GM12878 (cell line): ENCODE data around the gene ZSCAN23. TPM values are rescaled to one million over a fixed set of nuclear protein-coding genes. Genes with fewer than 3 reads are reported as not detected.

ENCODE experiments used
- BCL11A ChIP-seq: IDR thresholded peaks from 2 replicates; pipeline ENCODE4 v1.6.1; 2011; ENCODE audit warnings: low read depth, low read length
- CBX3 ChIP-seq: fragments of 200-600 bp; sonication (generic); IDR thresholded peaks from 2 replicates; pipeline ENCODE4 v1.6.1; 2016; ENCODE audit warnings: low read depth, borderline replicate concordance
- CHD2 ChIP-seq: IDR thresholded peaks from 2 replicates; pipeline ENCODE4 v1.6.1; 2011; ENCODE audit warnings: low read depth, low read length, improper control_type of control experiment, borderline replicate concordance
- CUX1 ChIP-seq: IDR thresholded peaks from 2 replicates; pipeline ENCODE4 v1.6.1; 2012; ENCODE audit warnings: improper control_type of control experiment, low read depth, low read length; ENCODE audit not compliant: insufficient replicate concordance
- E2F8 ChIP-seq: fragments of 450-650 bp; IDR thresholded peaks from 2 replicates; pipeline ENCODE4 v1.6.1; 2018; ENCODE audit warnings: mild to moderate bottlenecking, low read depth, moderate library complexity; ENCODE audit not compliant: partially characterized antibody
- KDM1A ChIP-seq: fragments of 200-600 bp; sonication (generic); IDR thresholded peaks from 2 replicates; pipeline ENCODE4 v1.6.1; 2016; ENCODE audit warnings: borderline replicate concordance
- MTA2 ChIP-seq: fragments of 450-650 bp; IDR thresholded peaks from 2 replicates; pipeline ENCODE4 v1.6.1; 2016; ENCODE audit warnings: low read depth, mild to moderate bottlenecking, moderate library complexity
- NFIC ChIP-seq: IDR thresholded peaks from 2 replicates; pipeline ENCODE4 v1.6.1; 2012; ENCODE audit warnings: low read depth, mild to moderate bottlenecking, inconsistent platforms, low read length, moderate library complexity
- RELA ChIP-seq: fragments of 450-650 bp; IDR thresholded peaks from 2 replicates; pipeline ENCODE4 v1.8.0; 2014; ENCODE audit warnings: borderline replicate concordance; ENCODE audit not compliant: partially characterized antibody
- TAF1 ChIP-seq: IDR thresholded peaks from 2 replicates; pipeline ENCODE4 v1.6.1; 2011; ENCODE audit warnings: mild to moderate bottlenecking, low read depth, low read length, borderline replicate concordance
- polyA plus RNA-seq, 11 experiments: library from polyadenylated mRNA; depleted of rRNA in 4 of 11; unstranded in 6 of 11; stranded (reverse) in 5 of 11; fragments of >200 nt; fragmentation: Nextera tagmentation in 4 of 11; fragmentation: Illumina TruSeq in 1 of 11; extraction: Ambion mirVana in 4 of 11; extraction: Trizol in 1 of 11; gene quantifications; 1 replicate in 1 of 11; 2 replicates in 10 of 11; pipeline versions ENCODE4 v1.2.1 to v1.2.3, GENCODE V29; 2011 to 2016; ENCODE audit warnings: inconsistent platforms in 2 of 11, missing spikeins in 2 of 11, low read depth in 1 of 11
- total RNA-seq, 4 experiments: library from RNA; depleted of rRNA in 3 of 4; stranded (reverse); fragments of >200 nt in 3 of 4; fragmentation: Illumina TruSeq in 1 of 4; extraction: Trizol in 1 of 4; gene quantifications; 2 replicates each; pipeline versions ENCODE4 v1.2.1 to v1.2.3, GENCODE V29; 2013 to 2021
- TF ChIP-seq, protein P1 (sequence below): fragments of 450-650 bp; IDR thresholded peaks from 2 replicates; pipeline ENCODE4 v1.6.1; 2017; ENCODE audit warnings: low read depth, mild to moderate bottlenecking, moderate library complexity
- TF ChIP-seq, protein P2 (sequence below): IDR thresholded peaks from 2 replicates; pipeline ENCODE4 v1.6.1; 2011; ENCODE audit warnings: mild to moderate bottlenecking, low read depth, low read length, moderate library complexity; ENCODE audit not compliant: insufficient replicate concordance
- TF ChIP-seq, protein P3 (sequence below): fragments of 450-650 bp; IDR thresholded peaks from 2 replicates; pipeline ENCODE4 v1.6.1; 2016; ENCODE audit warnings: mild to moderate bottlenecking, moderate library complexity, borderline replicate concordance

ZSCAN23 gene
- total and polyA plus RNA-seq, 10 of the 15 experiments (the other 5 are each of a cell fraction or from before 2014, with no cell fraction given): 0.04 to 2.3 (median 0.84) TPM

GRCh38 chr6:28443112-28443773, at the start of gene ZSCAN23 (continued):
- TF ChIP-seq, protein P1, sequence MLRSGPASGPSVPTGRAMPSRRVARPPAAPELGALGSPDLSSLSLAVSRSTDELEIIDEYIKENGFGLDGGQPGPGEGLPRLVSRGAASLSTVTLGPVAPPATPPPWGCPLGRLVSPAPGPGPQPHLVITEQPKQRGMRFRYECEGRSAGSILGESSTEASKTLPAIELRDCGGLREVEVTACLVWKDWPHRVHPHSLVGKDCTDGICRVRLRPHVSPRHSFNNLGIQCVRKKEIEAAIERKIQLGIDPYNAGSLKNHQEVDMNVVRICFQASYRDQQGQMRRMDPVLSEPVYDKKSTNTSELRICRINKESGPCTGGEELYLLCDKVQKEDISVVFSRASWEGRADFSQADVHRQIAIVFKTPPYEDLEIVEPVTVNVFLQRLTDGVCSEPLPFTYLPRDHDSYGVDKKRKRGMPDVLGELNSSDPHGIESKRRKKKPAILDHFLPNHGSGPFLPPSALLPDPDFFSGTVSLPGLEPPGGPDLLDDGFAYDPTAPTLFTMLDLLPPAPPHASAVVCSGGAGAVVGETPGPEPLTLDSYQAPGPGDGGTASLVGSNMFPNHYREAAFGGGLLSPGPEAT: no peak
- TF ChIP-seq CBX3: no peak
- TF ChIP-seq, protein P2, sequence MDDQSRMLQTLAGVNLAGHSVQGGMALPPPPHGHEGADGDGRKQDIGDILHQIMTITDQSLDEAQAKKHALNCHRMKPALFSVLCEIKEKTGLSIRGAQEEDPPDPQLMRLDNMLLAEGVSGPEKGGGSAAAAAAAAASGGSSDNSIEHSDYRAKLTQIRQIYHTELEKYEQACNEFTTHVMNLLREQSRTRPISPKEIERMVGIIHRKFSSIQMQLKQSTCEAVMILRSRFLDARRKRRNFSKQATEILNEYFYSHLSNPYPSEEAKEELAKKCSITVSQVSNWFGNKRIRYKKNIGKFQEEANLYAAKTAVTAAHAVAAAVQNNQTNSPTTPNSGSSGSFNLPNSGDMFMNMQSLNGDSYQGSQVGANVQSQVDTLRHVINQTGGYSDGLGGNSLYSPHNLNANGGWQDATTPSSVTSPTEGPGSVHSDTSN: peak; percentile 52
- TF ChIP-seq KDM1A: no peak
- no peak for TF ChIP-seq E2F8
- TF ChIP-seq BCL11A: 0 out of 2 replicates have a peak, but pooled peaks have one; percentile 9
- peak; percentile 66 for TF ChIP-seq TAF1
- TF ChIP-seq, protein P3, sequence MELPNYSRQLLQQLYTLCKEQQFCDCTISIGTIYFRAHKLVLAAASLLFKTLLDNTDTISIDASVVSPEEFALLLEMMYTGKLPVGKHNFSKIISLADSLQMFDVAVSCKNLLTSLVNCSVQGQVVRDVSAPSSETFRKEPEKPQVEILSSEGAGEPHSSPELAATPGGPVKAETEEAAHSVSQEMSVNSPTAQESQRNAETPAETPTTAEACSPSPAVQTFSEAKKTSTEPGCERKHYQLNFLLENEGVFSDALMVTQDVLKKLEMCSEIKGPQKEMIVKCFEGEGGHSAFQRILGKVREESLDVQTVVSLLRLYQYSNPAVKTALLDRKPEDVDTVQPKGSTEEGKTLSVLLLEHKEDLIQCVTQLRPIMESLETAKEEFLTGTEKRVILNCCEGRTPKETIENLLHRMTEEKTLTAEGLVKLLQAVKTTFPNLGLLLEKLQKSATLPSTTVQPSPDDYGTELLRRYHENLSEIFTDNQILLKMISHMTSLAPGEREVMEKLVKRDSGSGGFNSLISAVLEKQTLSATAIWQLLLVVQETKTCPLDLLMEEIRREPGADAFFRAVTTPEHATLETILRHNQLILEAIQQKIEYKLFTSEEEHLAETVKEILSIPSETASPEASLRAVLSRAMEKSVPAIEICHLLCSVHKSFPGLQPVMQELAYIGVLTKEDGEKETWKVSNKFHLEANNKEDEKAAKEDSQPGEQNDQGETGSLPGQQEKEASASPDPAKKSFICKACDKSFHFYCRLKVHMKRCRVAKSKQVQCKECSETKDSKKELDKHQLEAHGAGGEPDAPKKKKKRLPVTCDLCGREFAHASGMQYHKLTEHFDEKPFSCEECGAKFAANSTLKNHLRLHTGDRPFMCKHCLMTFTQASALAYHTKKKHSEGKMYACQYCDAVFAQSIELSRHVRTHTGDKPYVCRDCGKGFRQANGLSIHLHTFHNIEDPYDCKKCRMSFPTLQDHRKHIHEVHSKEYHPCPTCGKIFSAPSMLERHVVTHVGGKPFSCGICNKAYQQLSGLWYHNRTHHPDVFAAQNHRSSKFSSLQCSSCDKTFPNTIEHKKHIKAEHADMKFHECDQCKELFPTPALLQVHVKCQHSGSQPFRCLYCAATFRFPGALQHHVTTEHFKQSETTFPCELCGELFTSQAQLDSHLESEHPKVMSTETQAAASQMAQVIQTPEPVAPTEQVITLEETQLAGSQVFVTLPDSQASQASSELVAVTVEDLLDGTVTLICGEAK: peak; percentile 86
- TF ChIP-seq CHD2: no peak
- TF ChIP-seq RELA: peak; percentile 43
- peak; percentile 11; the same call in 1 of the 2 replicates for TF ChIP-seq MTA2
- no peak for TF ChIP-seq CUX1
- no peak for TF ChIP-seq NFIC
